BJ (cell line): ENCODE results near the gene DGKQ. TPM values are rescaled to one million over a fixed set of nuclear protein-coding genes. Genes with fewer than 3 reads are reported as not detected.

ENCODE experiments used
- CTCF ChIA-PET: fragments of 350-600 bp; formaldehyde crosslinking; extraction: SDS; loops from one replicate; lab custom pipeline; 2021; ENCODE audit warnings: antibody characterized with exemption, inconsistent platforms; lab: Yijun Ruan, JAX
- POLR2A ChIA-PET: fragments of 300-600 bp; sonication (Branson Sonifier 250); formaldehyde crosslinking; extraction: SDS; loops from one replicate; lab custom pipeline; 2021; ENCODE audit warnings: antibody characterized with exemption; lab: Charles Lee
- DNase-seq: peaks from one replicate; pipeline ENCODE4 v3.0.0-alpha.2; 2011; ENCODE audit warnings: low read depth
- H3K27me3 ChIP-seq: 2 replicates; pipeline ENCODE4 v1.6.0; 2011; ENCODE audit warnings: low read length; ENCODE audit not compliant: control insufficient read depth, insufficient read depth
- H3K36me3 ChIP-seq: 2 replicates; pipeline ENCODE4 v1.5.1; 2011; ENCODE audit warnings: low read length; ENCODE audit not compliant: control insufficient read depth, insufficient read depth
- H3K4me3 ChIP-seq: 2 replicates; pipeline ENCODE4 v1.5.1; 2011; ENCODE audit warnings: low read depth, mild to moderate bottlenecking, control low read depth, low read length
- CTCF ChIP-seq: IDR thresholded peaks from 2 replicates; pipeline ENCODE4 v1.5.1; 2011; ENCODE audit warnings: low read depth, mild to moderate bottlenecking, control low read depth, inconsistent platforms, low read length, moderate library complexity; ENCODE audit not compliant: insufficient read depth
- polyA plus RNA-seq: library from polyadenylated mRNA; depleted of rRNA; stranded (reverse); fragments of >200 nt; gene quantifications from 2 replicates; pipeline ENCODE4 v1.2.3, GENCODE V29; 2011

DGKQ gene
- polyA plus RNA-seq, 1 experiment = 6.5 TPM

- DNase-seq = no peak
- POLR2A ChIA-PET = no interaction called here
Observed at GRCh38 chr4:917466-917865, 55.9 kb downstream of the DGKQ start.

GRCh38 chr4:915595-915994, 57.8 kb downstream of the DGKQ start:
- POLR2A ChIA-PET = no interaction called here
- TF ChIP-seq CTCF = no peak
- no peak for DNase-seq
- no peak overlapping the region for H3K4me3 ChIP-seq
- peaks cover 7% of the 10 kb centered on the region for H3K36me3 ChIP-seq
- no peaks in the 10 kb centered on the region for H3K27me3 ChIP-seq
- CTCF ChIA-PET = interaction anchor here (0.5 kb wide), 1 partner anchor 37 kb away, joined by 3 read pairs; no protein-coding TSS in a partner anchor

More at GRCh38 chr4:917466-917865, 55.9 kb downstream of the DGKQ start:
- H3K4me3 ChIP-seq = no peak overlapping the region
- H3K36me3 ChIP-seq = no peaks in the 10 kb centered on the region
- H3K27me3 ChIP-seq = no peaks in the 10 kb centered on the region
- TF ChIP-seq CTCF = no peak
- CTCF ChIA-PET = interaction anchor here (1.0 kb wide), 1 partner anchor 9 kb away, joined by 3 read pairs; no protein-coding TSS in a partner anchor

GRCh38 chr4:915041-915474, 58.3 kb downstream of the DGKQ start:
- Histone ChIP-seq H3K4me3 (no peak overlapping the region), H3K36me3 (peaks cover 7% of the 10 kb centered on the region), H3K27me3 (no peaks in the 10 kb centered on the region)
- no peak for TF ChIP-seq CTCF
- POLR2A ChIA-PET = no interaction called here
- DNase-seq = no peak
- CTCF ChIA-PET = no interaction called here

- CTCF ChIA-PET = interaction anchor here (0.6 kb wide), 1 partner anchor 78 kb away, joined by 3 read pairs; no protein-coding TSS in a partner anchor
- no peaks in the 10 kb centered on the region for H3K27me3 ChIP-seq
- no peak overlapping the region for H3K4me3 ChIP-seq
- POLR2A ChIA-PET = no interaction called here
- TF ChIP-seq CTCF = no peak
- DNase-seq = no peak
- peaks cover 9% of the 10 kb centered on the region for H3K36me3 ChIP-seq
Observed at GRCh38 chr4:914531-914930, 58.8 kb downstream of the DGKQ start.

- ChIA-PET CTCF (interaction anchor here (1.1 kb wide), 1 partner anchor 17 kb away, joined by 5 read pairs; no protein-coding TSS in a partner anchor), POLR2A (no interaction called here)
Observed at GRCh38 chr4:913280-913618, 60.1 kb downstream of the DGKQ start.

More at GRCh38 chr4:913280-913618, 60.1 kb downstream of the DGKQ start:
- TF ChIP-seq CTCF = no peak
- Histone ChIP-seq H3K27me3 (no peaks in the 10 kb centered on the region), H3K4me3 (no peak overlapping the region), H3K36me3 (peaks cover 11% of the 10 kb centered on the region)
- DNase-seq = no peak
